Measurements from ENCODE around the gene DNAJC25.
A peak's percentile ranks its signal among the peaks of the same experiment; 100 is the strongest.

The DNAJC25 gene

DNA sequence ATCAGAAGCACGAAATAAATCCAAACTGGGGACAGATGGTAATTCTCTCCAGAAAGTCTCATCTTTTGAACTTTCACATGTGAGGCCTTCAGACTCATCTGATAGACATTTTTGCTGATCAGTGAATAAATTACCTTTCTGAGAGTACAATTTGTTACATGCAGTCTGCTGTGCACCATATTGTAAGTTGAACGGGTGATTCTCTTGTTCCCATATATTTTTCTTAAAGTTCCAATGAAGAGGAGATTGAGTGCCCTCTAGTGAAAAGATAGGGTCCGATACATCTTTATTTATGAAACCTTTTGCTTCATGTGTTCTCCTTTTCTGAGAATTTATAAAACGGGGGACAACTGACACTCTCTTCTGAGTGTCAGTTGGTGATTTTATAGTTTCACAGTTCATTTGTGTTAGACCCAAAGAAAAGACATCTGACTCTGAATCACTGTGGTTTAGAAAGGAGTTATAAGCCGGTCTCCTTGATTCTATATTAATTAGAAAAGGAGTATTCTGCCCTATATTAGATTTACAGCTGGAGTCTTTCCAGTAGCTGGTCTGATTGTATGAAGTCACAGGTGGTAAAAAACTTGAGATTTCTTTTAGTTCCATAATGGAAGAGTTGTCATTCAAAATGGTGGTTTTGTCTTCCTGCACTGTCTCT is 60.7 kb downstream of the DNAJC25 start:
- no peak for DNase-seq
- no peak overlapping the region for H3K27ac ChIP-seq
- no peak overlapping the region for H3K4me3 ChIP-seq
- TF ChIP-seq, protein P1, sequence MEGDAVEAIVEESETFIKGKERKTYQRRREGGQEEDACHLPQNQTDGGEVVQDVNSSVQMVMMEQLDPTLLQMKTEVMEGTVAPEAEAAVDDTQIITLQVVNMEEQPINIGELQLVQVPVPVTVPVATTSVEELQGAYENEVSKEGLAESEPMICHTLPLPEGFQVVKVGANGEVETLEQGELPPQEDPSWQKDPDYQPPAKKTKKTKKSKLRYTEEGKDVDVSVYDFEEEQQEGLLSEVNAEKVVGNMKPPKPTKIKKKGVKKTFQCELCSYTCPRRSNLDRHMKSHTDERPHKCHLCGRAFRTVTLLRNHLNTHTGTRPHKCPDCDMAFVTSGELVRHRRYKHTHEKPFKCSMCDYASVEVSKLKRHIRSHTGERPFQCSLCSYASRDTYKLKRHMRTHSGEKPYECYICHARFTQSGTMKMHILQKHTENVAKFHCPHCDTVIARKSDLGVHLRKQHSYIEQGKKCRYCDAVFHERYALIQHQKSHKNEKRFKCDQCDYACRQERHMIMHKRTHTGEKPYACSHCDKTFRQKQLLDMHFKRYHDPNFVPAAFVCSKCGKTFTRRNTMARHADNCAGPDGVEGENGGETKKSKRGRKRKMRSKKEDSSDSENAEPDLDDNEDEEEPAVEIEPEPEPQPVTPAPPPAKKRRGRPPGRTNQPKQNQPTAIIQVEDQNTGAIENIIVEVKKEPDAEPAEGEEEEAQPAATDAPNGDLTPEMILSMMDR (IDR thresholded peaks at IDR 0.05), result peak; percentile 21 to 26
- no peaks in the 10 kb centered on the region for H3K4me1 ChIP-seq
- no peaks in the 10 kb centered on the region for H3K27me3 ChIP-seq
- intact Hi-C loops (cut with DNase I; ENCODE audit: low total_unique reads), result no loop called here
- no peaks in the 10 kb centered on the region for H3K9me3 ChIP-seq
- H3K36me3 ChIP-seq, result no peaks in the 10 kb centered on the region

DNA sequence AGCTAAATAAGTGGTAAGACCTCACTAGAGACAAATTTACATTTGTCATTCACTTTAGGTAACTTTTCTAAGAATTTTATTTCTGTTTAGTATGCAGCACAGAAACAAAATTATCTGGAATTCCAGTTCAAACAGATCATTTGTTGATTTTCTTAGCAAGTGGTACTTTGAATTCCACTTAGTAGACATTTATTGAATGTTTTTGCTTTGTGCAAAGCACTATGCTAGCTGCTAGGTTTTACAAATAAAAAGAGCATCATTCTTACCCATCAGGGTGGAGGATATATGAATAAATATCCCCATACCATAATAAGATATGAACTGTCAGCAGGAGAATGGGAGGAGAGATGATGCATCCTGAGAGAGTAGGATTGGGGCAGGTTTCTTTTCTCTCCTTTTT is 65.7 kb downstream of the DNAJC25 start:
- TF ChIP-seq, protein P1 (IDR thresholded peaks at IDR 0.05), result no peak
- no peak overlapping the region for H3K27ac ChIP-seq
- no peaks in the 10 kb centered on the region for H3K36me3 ChIP-seq
- H3K4me3 ChIP-seq, result no peak overlapping the region
- H3K9me3 ChIP-seq, result no peaks in the 10 kb centered on the region
- DNase-seq, result no peak
- H3K4me1 ChIP-seq, result no peaks in the 10 kb centered on the region
- intact Hi-C loops (cut with DNase I; ENCODE audit: low total_unique reads), result no loop called here
- H3K27me3 ChIP-seq, result no peaks in the 10 kb centered on the region

DNA sequence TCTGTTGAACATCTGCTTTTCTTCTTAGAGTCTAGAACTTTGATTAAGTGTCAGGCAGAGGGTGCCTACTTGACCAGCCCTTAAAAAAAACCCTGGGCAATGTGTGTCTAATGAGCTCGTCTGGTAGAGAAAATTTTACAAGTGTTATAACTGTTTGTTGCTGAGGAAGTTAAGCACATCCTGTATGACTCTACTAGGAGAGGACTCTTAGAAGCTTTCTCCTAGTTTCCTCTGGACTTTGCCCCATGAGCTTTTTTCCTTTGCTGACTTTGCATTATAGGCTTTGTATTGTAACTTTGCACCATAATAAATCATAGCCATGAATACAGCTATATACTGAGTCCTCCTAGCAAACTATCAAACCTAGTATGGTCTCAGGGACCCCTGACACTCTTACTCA is 69.6 kb downstream of the DNAJC25 start:
- TF ChIP-seq, protein P1 (IDR thresholded peaks at IDR 0.05), result no peak
- no peaks in the 10 kb centered on the region for H3K4me1 ChIP-seq
- no peaks in the 10 kb centered on the region for H3K9me3 ChIP-seq
- no peaks in the 10 kb centered on the region for H3K27me3 ChIP-seq
- intact Hi-C loops (cut with DNase I; ENCODE audit: low total_unique reads), result no loop called here
- no peak for DNase-seq
- no peak overlapping the region for H3K27ac ChIP-seq
- H3K36me3 ChIP-seq, result no peaks in the 10 kb centered on the region
- no peak overlapping the region for H3K4me3 ChIP-seq
